HCT116 (cell line): ENCODE measurements around the gene KIRREL3. TPM values are rescaled to one million over a fixed set of nuclear protein-coding genes. Genes with fewer than 3 reads are reported as not detected.

Source experiments
- ATAC-seq: fragments of 200-7000 bp; cut with Tn5 transposase; 2 replicates; pipeline ENCODE4 v1.9.1; 2020; ENCODE audit warnings: mild to moderate bottlenecking, moderate library complexity
- BruUV-seq: library from RNA; stranded (reverse); fragments of 400-500 nt; replicated peaks from 2 replicates; lab custom pipeline; 2021; lab: Mats Ljungman, UMichigan
- CTCF ChIA-PET: fragments of 300-600 bp; sonication (Branson Sonifier 250); formaldehyde crosslinking; loops from one replicate; lab custom pipeline; 2021; ENCODE audit warnings: antibody characterized with exemption; lab: Charles Lee
- POLR2A ChIA-PET: fragments of 300-600, 350-600 bp; sonication (Branson Sonifier 250); formaldehyde crosslinking; loops from one replicate; lab custom pipeline; 2021; ENCODE audit warnings: antibody characterized with exemption; lab: Charles Lee
- RAD21 ChIA-PET, 2 experiments: fragments of 300-600 bp; sonication (Branson Sonifier 250); formaldehyde crosslinking; loops; one replicate each; lab custom pipeline; 2023; ENCODE audit warnings: low total read pairs in 2 of 2; ENCODE audit not compliant: uncharacterized antibody in 2 of 2, unreplicated experiment in 2 of 2, low non-redundant PET in 1 of 2; lab: Charles Lee
- DNase-seq: peaks from one replicate; pipeline ENCODE4 v3.0.0-alpha.2; 2010; ENCODE audit warnings: low read depth, low spot score
- H2AFZ ChIP-seq: fragments of 200-600 bp; shearing (Covaris generic), sonication (generic); 2 replicates; pipeline ENCODE4 v1.6.1; 2017; ENCODE audit warnings: low read depth, mixed run types, mixed read lengths, antibody characterized with exemption, low read length; ENCODE audit not compliant: poor library complexity, severe bottlenecking
- H3K27ac ChIP-seq: 2 replicates; pipeline ENCODE4 v1.5.1; 2012; ENCODE audit warnings: low read depth, low read length
- H3K27me3 ChIP-seq: fragments of 200-600 bp; sonication (generic); 2 replicates; pipeline ENCODE4 v1.6.1; 2016; ENCODE audit warnings: mixed run types, low read length, mixed read lengths; ENCODE audit not compliant: insufficient read depth
- H3K36me3 ChIP-seq, 2 experiments: fragments of 200-500 bp in 1 of 2; fragments of 200-600 bp in 1 of 2; sonication (Bioruptor generic) in 1 of 2; sonication (generic) in 1 of 2; 2 replicates each; pipeline versions ENCODE4 v1.5.1 to v1.6.1; 2014 to 2016; ENCODE audit warnings: low read length in 2 of 2, inconsistent platforms in 1 of 2, mixed read lengths in 1 of 2, mixed run types in 1 of 2; ENCODE audit not compliant: insufficient read depth in 2 of 2, control insufficient read depth in 1 of 2
- H3K4me1 ChIP-seq, 2 experiments: fragments of 200-600 bp in 1 of 2; sonication (generic) in 1 of 2; 2 replicates each; pipeline versions ENCODE4 v1.5.1 to v1.6.1; 2012 to 2017; ENCODE audit warnings: low read length in 2 of 2, inconsistent platforms in 1 of 2, mild to moderate bottlenecking in 1 of 2, mixed read lengths in 1 of 2, mixed run types in 1 of 2, moderate library complexity in 1 of 2; ENCODE audit not compliant: insufficient read depth in 2 of 2, control insufficient read depth in 1 of 2
- H3K4me2 ChIP-seq: fragments of 200-600 bp; sonication (generic); 2 replicates; pipeline ENCODE4 v1.6.1; 2017; ENCODE audit warnings: mixed run types, low read length, mixed read lengths
- H3K4me3 ChIP-seq, 2 experiments: fragments of 200-600 bp in 1 of 2; sonication (generic) in 1 of 2; replicated peaks in 1 of 2; 2 replicates each; pipeline ENCODE4 v1.5.1; 2011 to 2016; ENCODE audit warnings: low read length in 2 of 2, control low read depth in 1 of 2, low read depth in 1 of 2, mild to moderate bottlenecking in 1 of 2, mixed read lengths in 1 of 2, mixed run types in 1 of 2
- H3K79me2 ChIP-seq: fragments of 200-600 bp; sonication (generic); 2 replicates; pipeline ENCODE4 v1.6.1; 2017; ENCODE audit warnings: mild to moderate bottlenecking, mixed run types, low read length, moderate library complexity, mixed read lengths; ENCODE audit not compliant: insufficient read depth
- H3K9ac ChIP-seq: fragments of 200-600 bp; sonication (generic); 2 replicates; pipeline ENCODE4 v1.6.1; 2016; ENCODE audit warnings: low read length, mixed read lengths
- H3K9me2 ChIP-seq: fragments of 200-600 bp; sonication (generic), shearing (Covaris generic); 2 replicates; pipeline ENCODE4 v1.6.1; 2017; ENCODE audit warnings: mixed run types, mild to moderate bottlenecking, moderate library complexity; ENCODE audit not compliant: insufficient read depth
- H3K9me3 ChIP-seq, 2 experiments: fragments of 200-500 bp in 1 of 2; fragments of 200-600 bp in 1 of 2; sonication (Bioruptor generic) in 1 of 2; sonication (generic) in 1 of 2; 2 replicates each; pipeline ENCODE4 v1.6.1; 2014 to 2017; ENCODE audit warnings: low read length in 2 of 2, mixed read lengths in 2 of 2, inconsistent platforms in 1 of 2, low read depth in 1 of 2, mild to moderate bottlenecking in 1 of 2, mixed run types in 1 of 2, moderate library complexity in 1 of 2; ENCODE audit not compliant: control insufficient read depth in 1 of 2, insufficient read depth in 1 of 2
- H4K20me1 ChIP-seq: fragments of 200-600 bp; sonication (generic), shearing (Covaris generic); 2 replicates; pipeline ENCODE4 v1.6.1; 2017; ENCODE audit warnings: mixed run types, mild to moderate bottlenecking, moderate library complexity; ENCODE audit not compliant: insufficient read depth
- CBX3 ChIP-seq: IDR thresholded peaks from 2 replicates; pipeline ENCODE4 v1.6.1; 2012; ENCODE audit warnings: low read depth
- CEBPB ChIP-seq: IDR thresholded peaks from 2 replicates; pipeline ENCODE4 v1.6.1; 2012; ENCODE audit warnings: low read depth
- EGR1 ChIP-seq: IDR thresholded peaks from 2 replicates; pipeline ENCODE4 v1.6.1; 2012; ENCODE audit warnings: low read depth
- ELF1 ChIP-seq: IDR thresholded peaks from 2 replicates; pipeline ENCODE4 v1.6.1; 2012; ENCODE audit warnings: low read depth, borderline replicate concordance
- EZH2 ChIP-seq: fragments of 200-600 bp; sonication (generic); IDR thresholded peaks from 2 replicates; pipeline ENCODE4 v1.6.1; 2017; ENCODE audit warnings: antibody characterized with exemption, mixed run types
- EZH2phosphoT487 ChIP-seq: fragments of 200-600 bp; IDR thresholded peaks from 2 replicates; pipeline ENCODE4 v1.6.1; 2018; ENCODE audit warnings: antibody characterized with exemption, borderline replicate concordance
- FOSL1 ChIP-seq: IDR thresholded peaks from 2 replicates; pipeline ENCODE4 v1.6.1; 2012; ENCODE audit warnings: low read depth
- POLR2A ChIP-seq: IDR thresholded peaks from 2 replicates; pipeline ENCODE4 v1.7.0; 2011; ENCODE audit warnings: borderline replicate concordance; ENCODE audit not compliant: insufficient read depth, insufficient read length; ENCODE audit errors: extremely low read depth
- RAD21 ChIP-seq: IDR thresholded peaks from 2 replicates; pipeline ENCODE4 v1.6.1; 2012; ENCODE audit warnings: low read depth, mild to moderate bottlenecking
- SIN3A ChIP-seq: IDR thresholded peaks from 2 replicates; pipeline ENCODE4 v1.6.1; 2012; ENCODE audit warnings: low read depth
- SP1 ChIP-seq: IDR thresholded peaks from 2 replicates; pipeline ENCODE4 v1.6.1; 2012; ENCODE audit warnings: low read depth
- SRF ChIP-seq: IDR thresholded peaks from 2 replicates; pipeline ENCODE4 v1.6.1; 2012; ENCODE audit warnings: low read depth
- YY1 ChIP-seq: IDR thresholded peaks from 2 replicates; pipeline ENCODE4 v1.6.1; 2011; ENCODE audit warnings: low read length, low read depth, moderate library complexity, mild to moderate bottlenecking; ENCODE audit not compliant: insufficient replicate concordance; ENCODE audit errors: extremely low read depth
- ZNF274 ChIP-seq: fragments of 200-500 bp; sonication (Bioruptor generic); IDR thresholded peaks from 2 replicates; pipeline ENCODE4 v1.6.1; 2014; ENCODE audit warnings: mild to moderate bottlenecking, low read depth, low read length, inconsistent platforms
- intact Hi-C: fragments of 100-400 bp; cut with micrococcal nuclease; formaldehyde crosslinking; loops from 2 replicates; pipeline ENCODE4 v1.10.0; 2022
- total RNA-seq: library from RNA; stranded (reverse); gene quantifications from one replicate; pipeline ENCODE4 v1.2.1, GENCODE V29; 2021; ENCODE audit not compliant: unreplicated experiment
- TF ChIP-seq, protein P1 (sequence below), 3 experiments: fragments of 200-600 bp in 1 of 3; sonication (generic) in 1 of 3; IDR thresholded peaks in 2 of 3; conservative IDR thresholded peaks in 1 of 3; 2 replicates each; pipeline ENCODE4 v1.5.1; 2012 to 2017; ENCODE audit warnings: low read depth in 2 of 3, low read length in 2 of 3, antibody characterized with exemption in 1 of 3, borderline replicate concordance in 1 of 3, control low read depth in 1 of 3, mild to moderate bottlenecking in 1 of 3, mixed read lengths in 1 of 3, mixed run types in 1 of 3, moderate library complexity in 1 of 3; ENCODE audit not compliant: insufficient read depth in 1 of 3
- TF ChIP-seq, protein P2 (sequence below): IDR thresholded peaks from 2 replicates; pipeline ENCODE4 v1.6.1; 2012; ENCODE audit warnings: low read depth
- TF ChIP-seq, protein P3 (sequence below): IDR thresholded peaks from 2 replicates; pipeline ENCODE4 v1.6.1; 2012
- TF ChIP-seq, protein P4 (sequence below): IDR thresholded peaks from 2 replicates; pipeline ENCODE4 v1.6.1; 2012
- TF ChIP-seq, protein P5 (sequence below): IDR thresholded peaks from 2 replicates; pipeline ENCODE4 v1.6.1; 2011; ENCODE audit warnings: mild to moderate bottlenecking, low read length, moderate library complexity; ENCODE audit not compliant: insufficient replicate concordance; ENCODE audit errors: extremely low read depth

Gene KIRREL3
- total RNA-seq, 1 experiment from 2014 or later = not detected

DNA sequence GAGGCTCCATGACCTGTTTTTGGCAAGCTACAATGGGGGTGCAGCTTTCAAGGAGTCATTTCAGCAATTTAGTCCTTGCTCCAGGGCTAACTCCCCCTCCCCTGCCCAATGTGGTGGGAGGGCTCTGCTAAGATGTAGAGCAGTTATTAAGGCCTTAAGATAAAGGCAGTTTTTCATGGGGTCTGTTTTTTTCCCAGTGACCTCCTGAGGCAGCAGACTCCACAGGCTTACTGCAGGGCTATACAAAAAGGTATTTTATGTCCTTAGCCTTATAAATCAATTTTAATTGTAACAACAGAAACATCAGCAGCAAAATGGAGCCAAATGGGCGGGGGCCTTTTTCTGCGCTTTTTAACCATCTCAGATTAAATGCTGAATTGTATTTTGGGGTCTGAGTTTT, 192.3 kb downstream of the KIRREL3 start:
- H3K27ac ChIP-seq = no peak overlapping the region
- ChIA-PET RAD21 (no interaction called here), CTCF (no interaction called here), POLR2A (no interaction called here)
- H3K9me2 ChIP-seq = no peaks in the 10 kb centered on the region
- no peaks in the 10 kb centered on the region for H3K4me1 ChIP-seq
- no peaks in the 10 kb centered on the region for H3K36me3 ChIP-seq
- H3K9me3 ChIP-seq = no peaks in the 10 kb centered on the region
- H3K4me2 ChIP-seq = no peak overlapping the region
- no TSS peak for BruUV-seq
- peaks cover 23% of the 10 kb centered on the region for H3K27me3 ChIP-seq
- H3K79me2 ChIP-seq = no peaks in the 10 kb centered on the region
- no peak for ATAC-seq
- intact Hi-C loops = no loop called here
- no peak for DNase-seq
- H2AFZ ChIP-seq = no peak overlapping the region
- no peak overlapping the region for H3K4me3 ChIP-seq
- H4K20me1 ChIP-seq = no peaks in the 10 kb centered on the region
- H3K9ac ChIP-seq = no peak overlapping the region
- TF ChIP-seq EGR1 (no peak), CBX3 (no peak), ELF1 (no peak), CEBPB (no peak), FOSL1 (no peak), SRF (no peak), SP1 (no peak), SIN3A (no peak), EZH2phosphoT487 (no peak), EZH2 (no peak), YY1 (no peak), ZNF274 (no peak), RAD21 (no peak), POLR2A (no peak)
- TF ChIP-seq, protein P1, sequence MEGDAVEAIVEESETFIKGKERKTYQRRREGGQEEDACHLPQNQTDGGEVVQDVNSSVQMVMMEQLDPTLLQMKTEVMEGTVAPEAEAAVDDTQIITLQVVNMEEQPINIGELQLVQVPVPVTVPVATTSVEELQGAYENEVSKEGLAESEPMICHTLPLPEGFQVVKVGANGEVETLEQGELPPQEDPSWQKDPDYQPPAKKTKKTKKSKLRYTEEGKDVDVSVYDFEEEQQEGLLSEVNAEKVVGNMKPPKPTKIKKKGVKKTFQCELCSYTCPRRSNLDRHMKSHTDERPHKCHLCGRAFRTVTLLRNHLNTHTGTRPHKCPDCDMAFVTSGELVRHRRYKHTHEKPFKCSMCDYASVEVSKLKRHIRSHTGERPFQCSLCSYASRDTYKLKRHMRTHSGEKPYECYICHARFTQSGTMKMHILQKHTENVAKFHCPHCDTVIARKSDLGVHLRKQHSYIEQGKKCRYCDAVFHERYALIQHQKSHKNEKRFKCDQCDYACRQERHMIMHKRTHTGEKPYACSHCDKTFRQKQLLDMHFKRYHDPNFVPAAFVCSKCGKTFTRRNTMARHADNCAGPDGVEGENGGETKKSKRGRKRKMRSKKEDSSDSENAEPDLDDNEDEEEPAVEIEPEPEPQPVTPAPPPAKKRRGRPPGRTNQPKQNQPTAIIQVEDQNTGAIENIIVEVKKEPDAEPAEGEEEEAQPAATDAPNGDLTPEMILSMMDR (IDR thresholded peaks at IDR 0.05 in 2 of 3, conservative IDR thresholded peaks at IDR 0.05 in 1 of 3; ENCODE audit: borderline replicate concordance in 1 of 3, insufficient read depth in 1 of 3, low read depth in 2 of 3, low read length in 2 of 3) = no peak
- TF ChIP-seq, protein P2, sequence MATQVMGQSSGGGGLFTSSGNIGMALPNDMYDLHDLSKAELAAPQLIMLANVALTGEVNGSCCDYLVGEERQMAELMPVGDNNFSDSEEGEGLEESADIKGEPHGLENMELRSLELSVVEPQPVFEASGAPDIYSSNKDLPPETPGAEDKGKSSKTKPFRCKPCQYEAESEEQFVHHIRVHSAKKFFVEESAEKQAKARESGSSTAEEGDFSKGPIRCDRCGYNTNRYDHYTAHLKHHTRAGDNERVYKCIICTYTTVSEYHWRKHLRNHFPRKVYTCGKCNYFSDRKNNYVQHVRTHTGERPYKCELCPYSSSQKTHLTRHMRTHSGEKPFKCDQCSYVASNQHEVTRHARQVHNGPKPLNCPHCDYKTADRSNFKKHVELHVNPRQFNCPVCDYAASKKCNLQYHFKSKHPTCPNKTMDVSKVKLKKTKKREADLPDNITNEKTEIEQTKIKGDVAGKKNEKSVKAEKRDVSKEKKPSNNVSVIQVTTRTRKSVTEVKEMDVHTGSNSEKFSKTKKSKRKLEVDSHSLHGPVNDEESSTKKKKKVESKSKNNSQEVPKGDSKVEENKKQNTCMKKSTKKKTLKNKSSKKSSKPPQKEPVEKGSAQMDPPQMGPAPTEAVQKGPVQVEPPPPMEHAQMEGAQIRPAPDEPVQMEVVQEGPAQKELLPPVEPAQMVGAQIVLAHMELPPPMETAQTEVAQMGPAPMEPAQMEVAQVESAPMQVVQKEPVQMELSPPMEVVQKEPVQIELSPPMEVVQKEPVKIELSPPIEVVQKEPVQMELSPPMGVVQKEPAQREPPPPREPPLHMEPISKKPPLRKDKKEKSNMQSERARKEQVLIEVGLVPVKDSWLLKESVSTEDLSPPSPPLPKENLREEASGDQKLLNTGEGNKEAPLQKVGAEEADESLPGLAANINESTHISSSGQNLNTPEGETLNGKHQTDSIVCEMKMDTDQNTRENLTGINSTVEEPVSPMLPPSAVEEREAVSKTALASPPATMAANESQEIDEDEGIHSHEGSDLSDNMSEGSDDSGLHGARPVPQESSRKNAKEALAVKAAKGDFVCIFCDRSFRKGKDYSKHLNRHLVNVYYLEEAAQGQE = no peak
- TF ChIP-seq, protein P3, sequence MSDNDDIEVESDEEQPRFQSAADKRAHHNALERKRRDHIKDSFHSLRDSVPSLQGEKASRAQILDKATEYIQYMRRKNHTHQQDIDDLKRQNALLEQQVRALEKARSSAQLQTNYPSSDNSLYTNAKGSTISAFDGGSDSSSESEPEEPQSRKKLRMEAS = no peak
- TF ChIP-seq, protein P4, sequence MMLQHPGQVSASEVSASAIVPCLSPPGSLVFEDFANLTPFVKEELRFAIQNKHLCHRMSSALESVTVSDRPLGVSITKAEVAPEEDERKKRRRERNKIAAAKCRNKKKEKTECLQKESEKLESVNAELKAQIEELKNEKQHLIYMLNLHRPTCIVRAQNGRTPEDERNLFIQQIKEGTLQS = no peak
- TF ChIP-seq, protein P5, sequence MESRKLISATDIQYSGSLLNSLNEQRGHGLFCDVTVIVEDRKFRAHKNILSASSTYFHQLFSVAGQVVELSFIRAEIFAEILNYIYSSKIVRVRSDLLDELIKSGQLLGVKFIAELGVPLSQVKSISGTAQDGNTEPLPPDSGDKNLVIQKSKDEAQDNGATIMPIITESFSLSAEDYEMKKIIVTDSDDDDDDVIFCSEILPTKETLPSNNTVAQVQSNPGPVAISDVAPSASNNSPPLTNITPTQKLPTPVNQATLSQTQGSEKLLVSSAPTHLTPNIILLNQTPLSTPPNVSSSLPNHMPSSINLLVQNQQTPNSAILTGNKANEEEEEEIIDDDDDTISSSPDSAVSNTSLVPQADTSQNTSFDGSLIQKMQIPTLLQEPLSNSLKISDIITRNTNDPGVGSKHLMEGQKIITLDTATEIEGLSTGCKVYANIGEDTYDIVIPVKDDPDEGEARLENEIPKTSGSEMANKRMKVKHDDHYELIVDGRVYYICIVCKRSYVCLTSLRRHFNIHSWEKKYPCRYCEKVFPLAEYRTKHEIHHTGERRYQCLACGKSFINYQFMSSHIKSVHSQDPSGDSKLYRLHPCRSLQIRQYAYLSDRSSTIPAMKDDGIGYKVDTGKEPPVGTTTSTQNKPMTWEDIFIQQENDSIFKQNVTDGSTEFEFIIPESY = no peak
